GM12891 (cell line): Measurements from ENCODE around the gene SOAT2.
"Not testable (repeated sequence)": the region's sequence is repeated elsewhere in the genome, so short reads cannot be mapped to it uniquely, and the experiment has no call there.

ENCODE experiments used
- DNase-seq: peaks from one replicate; pipeline ENCODE4 v3.0.0; 2011; ENCODE audit warnings: low spot score; ENCODE audit not compliant: insufficient read length
- FAIRE-seq: peaks from 2 replicates; lab custom pipeline; 2011; peaks lifted over from hg19 to GRCh38; lab: Jason Lieb, UNC
- PAX5 ChIP-seq: IDR thresholded peaks from 2 replicates; pipeline ENCODE4 v1.6.1; 2011; ENCODE audit warnings: low read length, moderate library complexity, mild to moderate bottlenecking; ENCODE audit not compliant: insufficient read depth, severe bottlenecking
- POLR2A ChIP-seq: IDR thresholded peaks from 2 replicates; pipeline ENCODE4 v1.6.1; 2011; ENCODE audit warnings: low read depth, low read length, control low read depth
- POLR2AphosphoS5 ChIP-seq: IDR thresholded peaks from 2 replicates; pipeline ENCODE4 v1.6.1; 2011; ENCODE audit warnings: low read depth, low read length, control low read depth
- POU2F2 ChIP-seq: IDR thresholded peaks from 2 replicates; pipeline ENCODE4 v1.6.1; 2011; ENCODE audit warnings: low read depth, mild to moderate bottlenecking, control low read depth, low read length, moderate library complexity
- SPI1 ChIP-seq: IDR thresholded peaks from 2 replicates; pipeline ENCODE4 v1.6.1; 2011; ENCODE audit warnings: low read depth, low read length, control low read depth
- TAF1 ChIP-seq: IDR thresholded peaks from 2 replicates; pipeline ENCODE4 v1.6.1; 2011; ENCODE audit warnings: low read depth, low read length, control low read depth

The SOAT2 gene

DNA sequence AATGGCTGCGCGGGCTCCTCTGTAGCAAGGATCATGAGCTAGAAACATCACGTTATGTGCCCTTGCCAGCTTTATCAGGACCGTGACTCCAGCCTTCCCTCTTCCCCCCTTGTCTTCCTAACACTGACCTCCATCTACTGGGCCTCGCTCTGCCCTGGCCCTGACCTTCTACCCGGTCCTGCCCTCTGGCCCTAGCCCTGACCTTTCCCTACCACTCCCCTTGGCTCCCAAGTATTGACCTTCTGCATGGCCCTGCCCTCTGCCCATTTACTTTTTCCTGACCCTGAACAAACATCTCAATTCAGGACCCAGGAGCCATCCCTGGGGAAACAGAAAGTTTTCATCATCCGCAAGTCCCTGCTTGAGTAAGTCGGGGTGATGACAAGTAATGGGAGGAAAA, 2.0 kb downstream of the SOAT2 start:
- FAIRE-seq = no peak
- DNase-seq = no peak
- no peak for TF ChIP-seq POLR2AphosphoS5
- no peak for TF ChIP-seq POLR2A
- TF ChIP-seq SPI1 = no peak
- TF ChIP-seq PAX5 = no peak
- TF ChIP-seq POU2F2 = no peak
- no peak for TF ChIP-seq TAF1

DNA sequence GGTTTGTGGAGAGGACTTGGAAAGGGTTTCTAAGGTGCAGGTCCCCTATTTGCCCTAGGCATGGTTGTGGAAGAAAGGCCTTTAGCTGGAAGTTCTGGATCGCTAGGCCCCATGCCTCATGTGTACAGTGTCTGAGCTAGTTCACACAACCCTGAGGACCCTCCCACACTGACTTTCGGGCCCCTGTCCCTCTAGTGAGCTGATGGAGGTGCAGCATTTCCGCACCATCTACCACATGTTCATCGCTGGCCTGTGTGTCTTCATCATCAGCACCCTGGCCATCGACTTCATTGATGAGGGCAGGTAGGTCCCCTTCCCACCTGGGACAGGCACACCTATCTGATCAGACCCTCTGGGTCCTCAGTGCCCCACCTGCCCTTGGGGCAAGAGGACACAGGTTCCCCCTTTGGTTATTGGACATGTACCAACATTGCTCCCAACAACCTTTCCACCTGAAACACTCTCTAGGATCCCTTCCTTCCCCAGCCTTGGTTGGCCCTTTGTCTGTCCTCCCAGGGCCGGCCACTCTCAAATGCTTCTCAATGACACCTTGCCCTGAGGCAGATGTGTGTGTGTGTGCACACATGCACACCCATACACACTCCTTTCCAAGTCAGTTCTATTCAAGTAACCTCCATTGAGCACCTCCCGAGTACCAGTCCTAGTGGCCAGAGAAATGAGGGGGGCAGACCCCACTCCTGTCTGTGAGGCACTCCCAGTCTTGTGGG, 2.6 kb downstream of the SOAT2 start:
- FAIRE-seq = no peak
- TF ChIP-seq PAX5 = no peak
- TF ChIP-seq TAF1 = no peak
- TF ChIP-seq POU2F2 = no peak
- TF ChIP-seq POLR2A = no peak
- no peak for TF ChIP-seq SPI1
- no peak for TF ChIP-seq POLR2AphosphoS5

DNA sequence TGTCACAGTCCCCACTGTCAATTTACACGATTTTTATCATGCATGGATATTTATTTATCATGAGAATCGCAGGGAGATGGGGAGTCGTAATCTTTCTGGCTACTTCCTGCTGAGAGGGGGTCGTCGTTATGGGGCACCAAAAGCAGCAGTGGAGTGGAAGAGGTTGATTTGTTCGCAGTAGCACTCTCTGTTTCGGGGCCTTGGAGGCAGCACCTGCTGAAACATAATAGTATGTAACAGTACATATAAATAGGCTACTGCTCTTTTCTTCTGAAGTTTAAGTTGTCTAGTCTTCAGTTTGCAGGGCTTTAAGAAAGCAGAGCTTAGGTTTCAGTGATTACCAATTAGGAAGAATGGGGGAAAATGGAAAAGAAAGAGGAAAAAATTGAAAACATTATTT, 3.8 kb downstream of the SOAT2 start:
- TF ChIP-seq TAF1 (no peak), PAX5 (no peak), POLR2AphosphoS5 (no peak), POU2F2 (no peak), SPI1 (no peak)
- FAIRE-seq (no peak), DNase-seq (no peak)

More for the DNA sequence above, 2.6 kb downstream of the SOAT2 start:
- DNase-seq = no peak

GRCh38 chr12:53112431-53112830, 9.1 kb downstream of the SOAT2 start:
- DNase-seq, FAIRE-seq: not testable (repeated sequence)

DNA sequence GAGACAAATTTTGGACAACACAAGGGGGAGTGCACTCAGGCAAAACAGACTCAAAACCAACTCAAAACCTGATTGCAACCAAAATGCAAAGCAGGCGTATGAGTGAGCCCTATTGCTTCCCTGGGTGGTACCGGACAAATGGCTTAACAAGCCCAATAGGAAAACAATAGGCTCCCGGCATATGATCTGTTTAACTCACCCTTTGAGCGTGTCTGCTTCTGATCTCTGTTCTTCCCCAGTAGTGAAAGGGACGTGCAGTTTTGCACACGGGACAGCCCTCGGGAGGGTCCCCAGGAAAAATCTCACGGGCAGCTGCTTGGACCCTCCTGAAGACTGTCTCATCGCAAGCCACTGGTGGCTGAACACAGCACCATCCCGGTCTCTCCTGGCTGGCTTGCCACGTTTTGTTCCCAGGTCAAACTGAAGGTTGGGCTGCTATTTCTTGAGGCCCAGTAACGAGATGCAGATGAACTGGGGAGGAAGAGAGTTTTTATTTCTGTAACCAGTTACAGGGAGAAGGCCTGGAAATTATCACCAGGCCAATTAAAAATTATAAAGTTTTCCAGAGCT, 9.9 kb downstream of the SOAT2 start:
- FAIRE-seq (no peak), DNase-seq (no peak)
- TF ChIP-seq POLR2AphosphoS5 = no peak
- TF ChIP-seq SPI1 = no peak
- TF ChIP-seq TAF1 = no peak
- no peak for TF ChIP-seq PAX5
- no peak for TF ChIP-seq POU2F2
- no peak for TF ChIP-seq POLR2A

DNA sequence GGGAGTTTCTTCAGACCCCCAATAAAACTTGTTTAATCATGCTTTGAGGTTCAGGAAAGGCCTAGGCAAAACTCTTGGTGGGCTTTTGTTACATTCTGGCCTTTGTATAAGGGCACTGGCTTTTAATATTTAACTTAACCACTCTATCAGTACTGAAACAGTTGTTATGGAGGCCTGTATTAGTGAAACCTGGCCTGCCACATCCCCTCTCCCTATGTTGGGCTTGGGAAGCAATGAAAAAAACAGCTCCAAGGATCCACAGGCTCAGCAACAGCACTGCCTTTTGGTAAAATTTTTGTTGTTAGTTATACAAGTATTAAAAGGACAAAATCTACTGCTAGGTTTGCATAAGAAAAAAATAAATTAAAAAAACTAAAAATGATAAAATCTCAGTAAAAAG, 10.7 kb downstream of the SOAT2 start:
- no peak for FAIRE-seq
- TF ChIP-seq POLR2AphosphoS5 (no peak), POU2F2 (no peak), SPI1 (no peak), POLR2A (no peak), PAX5 (no peak), TAF1 (no peak)
- DNase-seq = no peak

- TF ChIP-seq POLR2A = no peak
- no peak for TF ChIP-seq POU2F2
- TF ChIP-seq PAX5 = no peak
- TF ChIP-seq SPI1 = no peak
- no peak for TF ChIP-seq TAF1
- FAIRE-seq (no peak), DNase-seq (no peak)
Observed at GRCh38 chr12:53115112-53115890, 12.0 kb downstream of the SOAT2 start.

DNA sequence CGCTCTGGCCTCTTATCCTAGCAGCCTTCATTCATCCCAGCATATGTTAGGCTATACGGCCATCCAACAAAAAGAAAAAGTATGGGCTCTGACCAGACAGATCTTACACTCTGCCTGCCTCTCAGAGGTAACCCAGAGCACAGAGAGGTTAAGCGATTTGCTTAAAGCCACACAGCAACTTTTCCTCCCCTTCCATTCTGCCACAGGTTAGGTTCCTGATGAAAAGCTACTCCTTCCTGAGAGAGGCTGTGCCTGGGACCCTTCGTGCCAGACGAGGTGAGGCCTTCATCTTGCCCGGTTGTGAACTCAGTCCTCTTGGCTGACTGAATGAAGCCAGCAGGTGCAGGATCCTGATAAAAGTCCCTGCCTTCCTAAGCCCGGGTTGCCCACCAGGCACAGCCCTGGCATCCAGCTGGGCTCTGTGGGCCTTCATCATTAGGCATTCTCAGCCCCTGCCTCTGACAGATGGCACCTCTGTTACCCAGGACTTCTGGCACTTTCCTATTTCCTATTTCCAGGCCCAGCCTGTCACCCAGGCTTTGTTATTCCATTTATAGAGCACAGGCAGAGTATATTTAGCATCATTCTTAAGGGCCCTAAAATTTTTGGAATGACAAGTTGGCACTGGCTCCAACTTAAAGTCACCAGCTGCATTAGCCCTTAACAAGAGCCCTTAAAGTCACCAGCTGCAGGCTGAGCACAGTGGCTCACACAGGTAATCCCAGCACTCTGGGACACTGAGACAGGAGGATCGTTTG, 12.8 kb downstream of the SOAT2 start:
- TF ChIP-seq PAX5 (no peak), POU2F2 (no peak)
- DNase-seq (no peak), FAIRE-seq (no peak)

DNA sequence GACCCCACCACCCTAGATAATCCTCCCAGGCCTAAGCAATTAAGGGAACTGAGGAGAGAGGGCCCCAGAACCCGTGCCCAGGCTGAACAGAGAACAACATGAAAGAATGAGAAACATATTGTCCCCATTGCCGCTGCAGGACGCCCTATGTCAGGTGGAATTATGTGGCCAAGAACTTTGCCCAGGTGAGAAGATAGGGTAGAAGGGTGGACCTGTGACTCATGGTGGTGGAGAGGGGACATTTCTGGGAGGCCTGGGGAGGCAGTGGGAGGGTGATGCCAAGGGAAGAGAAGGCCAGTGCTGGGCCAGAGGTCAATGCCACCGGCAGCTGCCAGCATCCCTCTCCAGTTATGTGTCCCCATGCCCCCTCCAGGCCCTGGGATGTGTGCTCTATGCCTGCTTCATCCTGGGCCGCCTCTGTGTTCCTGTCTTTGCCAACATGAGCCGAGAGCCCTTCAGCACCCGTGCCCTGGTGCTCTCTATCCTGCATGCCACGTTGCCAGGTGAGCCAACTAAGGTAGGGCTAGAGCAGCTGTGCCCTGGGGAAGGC, 15.5 kb downstream of the SOAT2 start:
- DNase-seq (no peak), FAIRE-seq (no peak)
- TF ChIP-seq PAX5 = no peak
- TF ChIP-seq SPI1 = no peak
- no peak for TF ChIP-seq TAF1
- TF ChIP-seq POLR2A = no peak
- TF ChIP-seq POLR2AphosphoS5 = no peak
